ENCODE data around the gene CAPZB.
A peak's percentile ranks its signal among the peaks of the same experiment; 100 is the strongest.

The CAPZB gene

GRCh38 chr1:19323987-19324664 lies 161.2 kb downstream of the CAPZB start:
- H3K4me3 ChIP-seq (ENCODE audit: low read depth, low read length), result no peak overlapping the region
- no peak for DNase-seq (ENCODE audit: low read depth)
- no peak for TF ChIP-seq CTCF (conservative IDR thresholded peaks at IDR 0.05; ENCODE audit: low read depth, low read length)

GRCh38 chr1:19322481-19322880 lies 162.9 kb downstream of the CAPZB start:
- H3K4me3 ChIP-seq (ENCODE audit: low read depth, low read length), result no peak overlapping the region
- TF ChIP-seq CTCF (conservative IDR thresholded peaks at IDR 0.05; ENCODE audit: low read depth, low read length), result no peak
- DNase-seq (ENCODE audit: low read depth), result no peak

- no peak for DNase-seq (ENCODE audit: low read depth)
- no peak for TF ChIP-seq CTCF (conservative IDR thresholded peaks at IDR 0.05; ENCODE audit: low read depth, low read length)
- H3K4me3 ChIP-seq (ENCODE audit: low read depth, low read length), result no peak overlapping the region
These were observed 164.3 kb downstream of the CAPZB start for GRCh38 chr1:19321071-19321470.

GRCh38 chr1:19319196-19319595 lies 166.1 kb downstream of the CAPZB start:
- no peak for TF ChIP-seq CTCF (conservative IDR thresholded peaks at IDR 0.05; ENCODE audit: low read depth, low read length)
- no peak for DNase-seq (ENCODE audit: low read depth)
- no peak overlapping the region for H3K4me3 ChIP-seq (ENCODE audit: low read depth, low read length)

GRCh38 chr1:19317126-19317910 lies 168.0 kb downstream of the CAPZB start:
- TF ChIP-seq CTCF (conservative IDR thresholded peaks at IDR 0.05; ENCODE audit: low read depth, low read length), result peak; percentile 8
- no peak overlapping the region for H3K4me3 ChIP-seq (ENCODE audit: low read depth, low read length)
- DNase-seq (ENCODE audit: low read depth), result no peak

GRCh38 chr1:19315378-19316198 lies 169.8 kb downstream of the CAPZB start:
- TF ChIP-seq CTCF (conservative IDR thresholded peaks at IDR 0.05; ENCODE audit: low read depth, low read length), result no peak
- H3K4me3 ChIP-seq (ENCODE audit: low read depth, low read length), result no peak overlapping the region

More at GRCh38 chr1:19315378-19316198, 169.8 kb downstream of the CAPZB start:
- DNase-seq (ENCODE audit: low read depth), result peak; percentile 57

Measured in choroid plexus epithelial cell (primary cell).